Mucosa of descending colon (tissue), 3 donors: ENCODE measurements around the gene LRRK2. TPM values are rescaled to one million over a fixed set of nuclear protein-coding genes. Genes with fewer than 3 reads are reported as not detected.

Experiments
- ATAC-seq: fragments of 200-7000 bp; cut with Tn5 transposase; one replicate; pipeline ENCODE4 v1.9.1; 2020; ENCODE audit warnings: mild to moderate bottlenecking, moderate library complexity
- DNase-seq, 3 donors: peaks; one replicate each; pipeline ENCODE4 v3.0.0-alpha.2; 2020
- H3K36me3 ChIP-seq: fragments of 200-600 bp; one replicate; pipeline ENCODE4 v1.8.0; 2021; ENCODE audit warnings: low read depth, mild to moderate bottlenecking
- H3K4me1 ChIP-seq: fragments of 200-600 bp; one replicate; pipeline ENCODE4 v1.8.0; 2021; ENCODE audit warnings: low read depth, mild to moderate bottlenecking
- H3K4me3 ChIP-seq: fragments of 200-600 bp; one replicate; pipeline ENCODE4 v1.8.0; 2021; ENCODE audit warnings: mild to moderate bottlenecking
- H3K9me3 ChIP-seq: fragments of 200-600 bp; one replicate; pipeline ENCODE4 v1.8.0; 2021; ENCODE audit warnings: mild to moderate bottlenecking
- CTCF ChIP-seq: fragments of 200-600 bp; IDR thresholded peaks from one replicate; pipeline ENCODE4 v1.8.0; 2022; ENCODE audit warnings: antibody characterized with exemption, mild to moderate bottlenecking
- intact Hi-C, 2 donors: fragments of 100-400 bp; cut with DNase I in 1 of 2; cut with micrococcal nuclease in 1 of 2; formaldehyde crosslinking; loops; one replicate each; pipeline versions ENCODE4 v1.11.0 to v1.11.1; 2022; cut with DNase I, micrococcal nuclease
- total RNA-seq, 3 donors: library from RNA; stranded (reverse); fragmentation: NEBNext Ultra II Directional in 2 of 3; extraction: Animal tissue kit (Norgen Biotek cat#: 25700) in 2 of 3; gene quantifications; one replicate each; pipeline versions ENCODE4 v1.2.1 to v1.2.4, GENCODE V29; 2021 to 2023
- donor health status: DM: no; HTN: no; CAD: no; lungs with moderate emphysema.
- donor health status: DM: no; HTN: no; CAD: no.
- donor health status: DM: no; HTN: yes; CAD: no.

Gene LRRK2
- total RNA-seq, 3 donors from 2014 or later, result 1.6 to 15.7 (median 3.3) TPM

GRCh38 chr12:40253936-40254335, 29.1 kb downstream of the LRRK2 start:
- Histone ChIP-seq H3K4me3 (no peak overlapping the region), H3K4me1 (no peaks in the 10 kb centered on the region), H3K36me3 (no peaks in the 10 kb centered on the region), H3K9me3 (no peaks in the 10 kb centered on the region)
- TF ChIP-seq CTCF, result no peak
- intact Hi-C loops, result no loop called here
- DNase-seq (no peak), ATAC-seq (no peak)

DNA sequence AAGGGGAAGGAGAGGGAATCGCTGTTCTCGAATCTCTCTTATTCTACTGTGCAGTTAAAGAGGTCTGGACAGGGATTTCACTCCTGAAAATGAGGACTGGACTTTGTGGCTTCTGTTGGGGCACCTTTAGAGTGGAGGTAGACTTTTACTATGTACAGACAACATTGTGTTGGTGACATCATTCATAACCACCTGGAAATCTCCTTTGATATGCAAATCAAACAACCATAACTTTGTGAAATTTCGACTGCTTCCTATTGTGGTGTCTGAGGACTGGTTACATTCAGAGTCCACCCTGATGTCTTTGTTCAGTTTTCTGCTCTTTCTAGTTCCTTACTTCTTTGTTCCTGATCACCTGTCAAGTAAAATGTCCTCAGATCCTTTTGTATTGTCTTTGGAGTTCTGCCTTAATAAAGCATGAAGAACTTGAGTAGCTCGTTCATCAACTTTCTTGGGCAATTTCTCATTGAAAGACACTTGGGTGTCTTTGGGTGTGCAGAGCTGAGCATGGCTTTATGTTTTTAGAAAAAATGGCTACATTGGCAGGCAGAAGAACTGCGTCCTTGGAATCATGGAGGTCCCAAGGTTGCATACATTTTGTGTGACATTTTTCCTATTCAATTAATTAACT, 29.8 kb downstream of the LRRK2 start:
- DNase-seq, result no peak
- H3K36me3 ChIP-seq, result no peaks in the 10 kb centered on the region
- no peak overlapping the region for H3K4me3 ChIP-seq
- no peaks in the 10 kb centered on the region for H3K9me3 ChIP-seq
- intact Hi-C loops, result no loop called here
- TF ChIP-seq CTCF, result no peak
- ATAC-seq, result no peak
- no peaks in the 10 kb centered on the region for H3K4me1 ChIP-seq

DNA sequence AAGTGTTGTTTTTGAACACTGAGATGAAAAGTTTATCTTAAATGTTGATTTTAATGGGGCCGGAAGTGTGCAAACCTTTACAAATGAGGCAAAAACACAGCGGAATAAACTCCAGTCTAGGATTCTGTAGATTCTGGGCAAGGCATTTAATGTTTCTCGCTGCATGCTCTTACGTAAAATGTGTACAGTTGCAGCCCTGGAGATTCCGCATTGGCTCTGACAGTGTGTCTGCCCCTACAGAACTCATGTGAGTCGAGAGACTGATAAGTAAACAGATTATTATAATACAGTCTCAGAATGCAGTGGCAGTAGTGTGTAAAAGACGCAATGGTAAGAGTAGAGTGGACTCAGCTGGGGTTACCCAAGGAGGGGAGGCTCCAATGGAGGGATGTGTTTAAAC, 33.6 kb downstream of the LRRK2 start:
- Histone ChIP-seq H3K4me1 (no peaks in the 10 kb centered on the region), H3K36me3 (no peaks in the 10 kb centered on the region), H3K9me3 (no peaks in the 10 kb centered on the region), H3K4me3 (no peak overlapping the region)
- intact Hi-C loops, result no loop called here
- DNase-seq, result no peak
- ATAC-seq, result no peak
- no peak for TF ChIP-seq CTCF

GRCh38 chr12:40261937-40262336, 37.1 kb downstream of the LRRK2 start:
- H3K4me1 ChIP-seq, result no peaks in the 10 kb centered on the region
- no peak overlapping the region for H3K4me3 ChIP-seq
- DNase-seq (no peak), ATAC-seq (no peak)
- H3K36me3 ChIP-seq, result no peaks in the 10 kb centered on the region
- intact Hi-C loops, result no loop called here
- H3K9me3 ChIP-seq, result no peaks in the 10 kb centered on the region
- TF ChIP-seq CTCF, result no peak

DNA sequence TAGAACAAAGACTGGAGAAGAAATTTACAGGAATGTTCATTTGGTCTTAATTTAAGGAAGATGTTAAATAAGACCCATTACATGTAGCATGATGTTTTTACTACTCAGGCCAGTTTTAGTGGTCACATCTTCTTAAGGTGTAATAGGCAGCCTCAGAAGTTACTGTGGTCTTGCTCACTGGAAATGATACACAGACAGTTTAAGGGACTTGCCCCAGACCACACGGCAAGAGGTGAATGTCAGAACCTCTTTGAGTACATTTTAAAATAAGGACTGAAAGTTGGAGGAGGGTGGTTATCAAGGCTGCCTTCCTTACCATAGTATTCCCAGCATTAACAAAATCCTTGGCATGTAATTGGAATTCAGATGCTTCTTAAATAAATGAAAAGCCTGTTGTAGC, 37.9 kb downstream of the LRRK2 start:
- no peaks in the 10 kb centered on the region for H3K9me3 ChIP-seq
- no peak for ATAC-seq
- H3K4me1 ChIP-seq, result no peaks in the 10 kb centered on the region
- no peak for TF ChIP-seq CTCF
- no peak for DNase-seq
- H3K4me3 ChIP-seq, result no peak overlapping the region
- intact Hi-C loops, result no loop called here
- H3K36me3 ChIP-seq, result no peaks in the 10 kb centered on the region
